A673 (cell line): ENCODE results near the gene ARHGAP45.

Source experiments
- CTCF ChIP-seq: fragments of 300-800, 200-600 bp; sonication (generic); conservative IDR thresholded peaks from 2 replicates; pipeline ENCODE4 v1.5.1; 2017; ENCODE audit warnings: low read depth, mild to moderate bottlenecking, antibody characterized with exemption, low read length, moderate library complexity, mixed read lengths
- EZH2 ChIP-seq: fragments of 200-600 bp; sonication (generic); IDR thresholded peaks from 2 replicates; pipeline ENCODE4 v1.6.1; 2017; ENCODE audit warnings: borderline replicate concordance, low read depth, mild to moderate bottlenecking, mixed read lengths, antibody characterized with exemption, low read length; ENCODE audit not compliant: poor library complexity, severe bottlenecking

- TF ChIP-seq CTCF (peak; percentile 53), EZH2 (no peak)
Measured at GRCh38 chr19:1070576-1070930, 3.6 kb downstream of the ARHGAP45 start.
